HEK293 (cell line): ENCODE data around the gene NECAP2.
"Not testable (repeated sequence)": the region's sequence is repeated elsewhere in the genome, so short reads cannot be mapped to it uniquely, and the experiment has no call there.

Experiments
- CTCF ChIA-PET: fragments of 350-600 bp; formaldehyde crosslinking; extraction: SDS; loops from one replicate; lab custom pipeline; 2021; ENCODE audit warnings: antibody characterized with exemption; lab: Yijun Ruan, JAX
- POLR2A ChIA-PET: fragments of 300-600 bp; formaldehyde crosslinking; extraction: SDS; loops from one replicate; lab custom pipeline; 2020; ENCODE audit warnings: antibody characterized with exemption, inconsistent platforms; lab: Yijun Ruan, JAX
- H3K27ac ChIP-seq: fragments of 200-500 bp; sonication (Bioruptor generic); 2 replicates; pipeline ENCODE4 v1.5.1; 2014; ENCODE audit warnings: low read depth, low read length, control low read depth, inconsistent platforms; ENCODE audit errors: extremely low read depth
- H3K36me3 ChIP-seq, 2 experiments: fragments of 200-500 bp in 1 of 2; sonication (Bioruptor generic) in 1 of 2; 1 replicate in 1 of 2; 2 replicates in 1 of 2; pipeline ENCODE4 v1.5.1; 2014 to 2017; ENCODE audit warnings: inconsistent platforms in 2 of 2, low read length in 2 of 2; ENCODE audit not compliant: control insufficient read depth in 2 of 2, insufficient read depth in 1 of 2
- H3K4me1 ChIP-seq: fragments of 200-500 bp; sonication (Bioruptor generic); 2 replicates; pipeline ENCODE4 v1.5.1; 2014; ENCODE audit warnings: mild to moderate bottlenecking, low read length, inconsistent platforms; ENCODE audit not compliant: control insufficient read depth, insufficient read depth
- H3K4me3 ChIP-seq: 2 replicates; pipeline ENCODE4 v1.5.1; 2011; ENCODE audit warnings: low read depth, mild to moderate bottlenecking, control low read depth, low read length, moderate library complexity
- H3K9me3 ChIP-seq: fragments of 200-500 bp; sonication (Bioruptor generic); 2 replicates; pipeline ENCODE4 v1.5.1; 2014; ENCODE audit warnings: low read depth, low read length, inconsistent platforms; ENCODE audit not compliant: control insufficient read depth, insufficient read depth
- GFI1B ChIP-seq: fragments of 450-650 bp; formaldehyde crosslinking; IDR thresholded peaks from 2 replicates; pipeline ENCODE4 v1.5.1; 2016; ENCODE audit warnings: missing biosample characterization, missing genetic modification characterization
- KLF7 ChIP-seq: fragments of 450-650 bp; formaldehyde crosslinking; IDR thresholded peaks from 2 replicates; pipeline ENCODE4 v1.5.1; 2016; ENCODE audit warnings: missing biosample characterization, missing genetic modification characterization, borderline replicate concordance
- MZF1 ChIP-seq: fragments of 450-650 bp; formaldehyde crosslinking; IDR thresholded peaks from 2 replicates; pipeline ENCODE4 v1.5.1; 2017; ENCODE audit warnings: missing biosample characterization, missing genetic modification characterization, borderline replicate concordance
- OVOL3 ChIP-seq: fragments of 450-650 bp; formaldehyde crosslinking; IDR thresholded peaks from 2 replicates; pipeline ENCODE4 v1.5.1; 2016; ENCODE audit warnings: missing biosample characterization, missing genetic modification characterization
- ZBTB1 ChIP-seq: fragments of 450-650 bp; formaldehyde crosslinking; IDR thresholded peaks from 2 replicates; pipeline ENCODE4 v1.5.1; 2016; ENCODE audit warnings: missing biosample characterization, missing genetic modification characterization
- ZBTB8A ChIP-seq: fragments of 450-650 bp; formaldehyde crosslinking; IDR thresholded peaks from 2 replicates; pipeline ENCODE4 v1.5.1; 2016; ENCODE audit warnings: missing biosample characterization, missing genetic modification characterization
- ZNF19 ChIP-seq: fragments of 450-650 bp; formaldehyde crosslinking; IDR thresholded peaks from 2 replicates; pipeline ENCODE4; 2016; ENCODE audit warnings: missing biosample characterization, missing genetic modification characterization, low read depth
- ZNF221 ChIP-seq: fragments of 450-650 bp; formaldehyde crosslinking; IDR thresholded peaks from 2 replicates; pipeline ENCODE4 v1.5.1; 2017; ENCODE audit warnings: missing biosample characterization, missing genetic modification characterization, borderline replicate concordance
- ZNF266 ChIP-seq: fragments of 450-650 bp; formaldehyde crosslinking; IDR thresholded peaks from 2 replicates; pipeline ENCODE4 v1.5.1; 2016; ENCODE audit warnings: missing biosample characterization, missing genetic modification characterization, low read depth
- ZNF302 ChIP-seq: fragments of 450-650 bp; formaldehyde crosslinking; IDR thresholded peaks from 2 replicates; pipeline ENCODE4 v1.5.1; 2016; ENCODE audit warnings: missing biosample characterization, missing genetic modification characterization, low read depth
- ZNF354C ChIP-seq: fragments of 450-650 bp; formaldehyde crosslinking; IDR thresholded peaks from 2 replicates; pipeline ENCODE4 v1.5.1; 2016; ENCODE audit warnings: missing biosample characterization, missing genetic modification characterization, low read depth, borderline replicate concordance
- ZNF404 ChIP-seq: fragments of 450-650 bp; formaldehyde crosslinking; IDR thresholded peaks from 2 replicates; pipeline ENCODE4 v1.5.1; 2017; ENCODE audit warnings: missing biosample characterization, missing genetic modification characterization
- ZNF426 ChIP-seq: fragments of 450-650 bp; formaldehyde crosslinking; IDR thresholded peaks from 2 replicates; pipeline ENCODE4 v1.5.1; 2017; ENCODE audit warnings: missing biosample characterization, missing genetic modification characterization, mild to moderate bottlenecking, inconsistent platforms, moderate library complexity
- ZNF433 ChIP-seq: fragments of 450-650 bp; formaldehyde crosslinking; IDR thresholded peaks from 2 replicates; pipeline ENCODE4 v1.5.1; 2016; ENCODE audit warnings: missing biosample characterization, missing genetic modification characterization, low read depth
- ZNF510 ChIP-seq: fragments of 450-650 bp; formaldehyde crosslinking; IDR thresholded peaks from 2 replicates; pipeline ENCODE4 v1.5.1; 2018; ENCODE audit warnings: mild to moderate bottlenecking, missing genetic modification characterization, missing biosample characterization; ENCODE audit not compliant: insufficient replicate concordance
- ZNF529 ChIP-seq: fragments of 450-650 bp; formaldehyde crosslinking; IDR thresholded peaks from 2 replicates; pipeline ENCODE4 v1.5.1; 2017; ENCODE audit warnings: missing genetic modification characterization, missing biosample characterization; ENCODE audit not compliant: insufficient replicate concordance
- ZNF530 ChIP-seq: fragments of 450-650 bp; formaldehyde crosslinking; IDR thresholded peaks from 2 replicates; pipeline ENCODE4 v1.5.1; 2016; ENCODE audit warnings: low read depth, missing biosample characterization, missing genetic modification characterization
- ZNF555 ChIP-seq: fragments of 450-650 bp; formaldehyde crosslinking; conservative IDR thresholded peaks from 2 replicates; pipeline ENCODE4 v1.5.1; 2017; ENCODE audit warnings: missing biosample characterization, mild to moderate bottlenecking, missing genetic modification characterization, inconsistent platforms
- ZNF560 ChIP-seq: fragments of 450-650 bp; formaldehyde crosslinking; IDR thresholded peaks from 2 replicates; pipeline ENCODE4 v1.5.1; 2017; ENCODE audit warnings: missing biosample characterization, missing genetic modification characterization, borderline replicate concordance
- ZNF580 ChIP-seq: fragments of 450-650 bp; formaldehyde crosslinking; IDR thresholded peaks from 2 replicates; pipeline ENCODE4 v1.5.1; 2016; ENCODE audit warnings: missing biosample characterization, missing genetic modification characterization
- ZNF623 ChIP-seq: fragments of 450-650 bp; formaldehyde crosslinking; IDR thresholded peaks from 2 replicates; pipeline ENCODE4 v1.5.1; 2016; ENCODE audit warnings: missing biosample characterization, missing genetic modification characterization
- ZNF629 ChIP-seq: fragments of 450-650 bp; formaldehyde crosslinking; IDR thresholded peaks from 2 replicates; pipeline ENCODE4 v1.5.1; 2017; ENCODE audit warnings: missing biosample characterization, missing genetic modification characterization
- ZNF664 ChIP-seq: fragments of 450-650 bp; formaldehyde crosslinking; IDR thresholded peaks from 2 replicates; pipeline ENCODE4 v1.5.1; 2016; ENCODE audit warnings: missing biosample characterization, missing genetic modification characterization
- ZNF670 ChIP-seq: fragments of 450-650 bp; formaldehyde crosslinking; IDR thresholded peaks from 2 replicates; pipeline ENCODE4 v1.5.1; 2016; ENCODE audit warnings: missing biosample characterization, missing genetic modification characterization, low read depth
- ZNF791 ChIP-seq: fragments of 450-650 bp; formaldehyde crosslinking; IDR thresholded peaks from 2 replicates; pipeline ENCODE4 v1.5.1; 2016; ENCODE audit warnings: missing biosample characterization, missing genetic modification characterization
- ZSCAN23 ChIP-seq: fragments of 450-650 bp; formaldehyde crosslinking; IDR thresholded peaks from 2 replicates; pipeline ENCODE4 v1.5.1; 2016; ENCODE audit warnings: missing biosample characterization, missing genetic modification characterization
- ZXDB ChIP-seq: fragments of 450-650 bp; formaldehyde crosslinking; IDR thresholded peaks from 2 replicates; pipeline ENCODE4 v1.5.1; 2016; ENCODE audit warnings: missing biosample characterization, missing genetic modification characterization
- TF ChIP-seq, protein P1 (sequence below): fragments of 450-650 bp; formaldehyde crosslinking; IDR thresholded peaks from 2 replicates; pipeline ENCODE4 v1.5.1; 2016; ENCODE audit warnings: missing biosample characterization, missing genetic modification characterization
- TF ChIP-seq, protein P2 (sequence below): fragments of 450-650 bp; formaldehyde crosslinking; IDR thresholded peaks from 2 replicates; pipeline ENCODE4 v1.5.1; 2017; ENCODE audit warnings: missing biosample characterization, missing genetic modification characterization
- TF ChIP-seq, protein P3 (sequence below): fragments of 450-650 bp; formaldehyde crosslinking; IDR thresholded peaks from 2 replicates; pipeline ENCODE4 v1.5.1; 2016; ENCODE audit warnings: missing biosample characterization, missing genetic modification characterization

The NECAP2 gene

DNA sequence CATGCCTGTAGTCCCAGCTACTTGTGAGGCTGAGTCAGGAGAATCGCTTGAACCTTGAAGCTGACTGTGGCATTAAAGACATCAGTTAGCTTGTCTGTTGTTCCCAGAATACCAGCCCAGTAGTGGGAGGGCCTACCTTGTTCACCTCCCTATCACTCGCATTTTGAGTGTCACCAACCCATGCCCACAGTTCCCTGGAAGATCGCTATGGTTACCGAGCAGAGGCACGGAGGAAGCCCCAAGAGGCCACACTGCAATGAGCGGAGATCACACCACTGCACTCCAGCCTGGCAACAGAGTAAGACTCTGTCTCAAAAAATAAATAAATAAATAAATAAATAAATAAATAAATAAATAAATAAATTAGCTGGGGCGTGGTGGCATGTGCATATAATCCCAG, 52.4 kb downstream of the NECAP2 start:
- H3K27ac ChIP-seq, H3K4me3 ChIP-seq, H3K9me3 ChIP-seq, POLR2A ChIA-PET, H3K4me1 ChIP-seq: not testable (repeated sequence)
- CTCF ChIA-PET = interaction anchor here (0.6 kb wide), 2 partner anchors 53 to 1077 kb away, joined by 4 read pairs; no protein-coding TSS in a partner anchor
- H3K36me3 ChIP-seq = peaks cover 0 to 38% of the 10 kb centered on the region in 2 experiments; a peak in 2 of 3 replicates
- peak; percentile 97 for TF ChIP-seq ZNF426 (tag by site-specific recombination)
- peak; percentile 86; the same call in 1 of the 2 replicates for TF ChIP-seq ZNF404 (tag by site-specific recombination)
- peak; percentile 40 for TF ChIP-seq ZNF529 (tag by site-specific recombination)
- TF ChIP-seq, protein P1, sequence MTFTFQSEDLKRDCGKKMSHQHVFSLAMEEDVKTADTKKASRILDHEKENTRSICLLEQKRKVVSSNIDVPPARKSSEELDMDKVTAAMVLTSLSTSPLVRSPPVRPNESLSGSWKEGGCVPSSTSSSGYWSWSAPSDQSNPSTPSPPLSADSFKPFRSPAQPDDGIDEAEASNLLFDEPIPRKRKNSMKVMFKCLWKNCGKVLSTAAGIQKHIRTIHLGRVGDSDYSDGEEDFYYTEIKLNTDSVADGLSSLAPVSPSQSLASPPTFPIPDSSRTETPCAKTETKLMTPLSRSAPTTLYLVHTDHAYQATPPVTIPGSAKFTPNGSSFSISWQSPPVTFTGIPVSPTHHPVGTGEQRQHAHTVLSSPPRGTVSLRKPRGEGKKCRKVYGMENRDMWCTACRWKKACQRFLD (tag by site-specific recombination) = 0 out of 2 replicates have a peak, but pooled peaks have one; percentile 39
- TF ChIP-seq ZNF629 (tag by site-specific recombination) = peak; percentile 72
- TF ChIP-seq ZNF791 = peak; percentile 89
- TF ChIP-seq ZNF623 (tag by site-specific recombination) = peak; percentile 88
- peak; percentile 88 for TF ChIP-seq ZNF664 (tag by site-specific recombination)
- peak; percentile 74; the same call in 1 of the 2 replicates for TF ChIP-seq ZNF670 (tag by site-specific recombination)
- TF ChIP-seq KLF7 = peak; percentile 59; the same call in 1 of the 2 replicates
- TF ChIP-seq ZNF221 (tag by site-specific recombination) = peak; percentile 55; the same call in 1 of the 2 replicates
- TF ChIP-seq MZF1 (tag by site-specific recombination) = peak; percentile 44; the same call in 1 of the 2 replicates
- TF ChIP-seq ZNF302 = 0 out of 2 replicates have a peak, but pooled peaks have one; percentile 59
- TF ChIP-seq, protein P2, sequence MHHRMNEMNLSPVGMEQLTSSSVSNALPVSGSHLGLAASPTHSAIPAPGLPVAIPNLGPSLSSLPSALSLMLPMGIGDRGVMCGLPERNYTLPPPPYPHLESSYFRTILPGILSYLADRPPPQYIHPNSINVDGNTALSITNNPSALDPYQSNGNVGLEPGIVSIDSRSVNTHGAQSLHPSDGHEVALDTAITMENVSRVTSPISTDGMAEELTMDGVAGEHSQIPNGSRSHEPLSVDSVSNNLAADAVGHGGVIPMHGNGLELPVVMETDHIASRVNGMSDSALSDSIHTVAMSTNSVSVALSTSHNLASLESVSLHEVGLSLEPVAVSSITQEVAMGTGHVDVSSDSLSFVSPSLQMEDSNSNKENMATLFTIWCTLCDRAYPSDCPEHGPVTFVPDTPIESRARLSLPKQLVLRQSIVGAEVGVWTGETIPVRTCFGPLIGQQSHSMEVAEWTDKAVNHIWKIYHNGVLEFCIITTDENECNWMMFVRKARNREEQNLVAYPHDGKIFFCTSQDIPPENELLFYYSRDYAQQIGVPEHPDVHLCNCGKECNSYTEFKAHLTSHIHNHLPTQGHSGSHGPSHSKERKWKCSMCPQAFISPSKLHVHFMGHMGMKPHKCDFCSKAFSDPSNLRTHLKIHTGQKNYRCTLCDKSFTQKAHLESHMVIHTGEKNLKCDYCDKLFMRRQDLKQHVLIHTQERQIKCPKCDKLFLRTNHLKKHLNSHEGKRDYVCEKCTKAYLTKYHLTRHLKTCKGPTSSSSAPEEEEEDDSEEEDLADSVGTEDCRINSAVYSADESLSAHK (tag by site-specific recombination) = peak; percentile 29; the same call in 1 of the 2 replicates
- TF ChIP-seq ZNF433 (tag by site-specific recombination) = peak; percentile 92
- TF ChIP-seq, protein P3, sequence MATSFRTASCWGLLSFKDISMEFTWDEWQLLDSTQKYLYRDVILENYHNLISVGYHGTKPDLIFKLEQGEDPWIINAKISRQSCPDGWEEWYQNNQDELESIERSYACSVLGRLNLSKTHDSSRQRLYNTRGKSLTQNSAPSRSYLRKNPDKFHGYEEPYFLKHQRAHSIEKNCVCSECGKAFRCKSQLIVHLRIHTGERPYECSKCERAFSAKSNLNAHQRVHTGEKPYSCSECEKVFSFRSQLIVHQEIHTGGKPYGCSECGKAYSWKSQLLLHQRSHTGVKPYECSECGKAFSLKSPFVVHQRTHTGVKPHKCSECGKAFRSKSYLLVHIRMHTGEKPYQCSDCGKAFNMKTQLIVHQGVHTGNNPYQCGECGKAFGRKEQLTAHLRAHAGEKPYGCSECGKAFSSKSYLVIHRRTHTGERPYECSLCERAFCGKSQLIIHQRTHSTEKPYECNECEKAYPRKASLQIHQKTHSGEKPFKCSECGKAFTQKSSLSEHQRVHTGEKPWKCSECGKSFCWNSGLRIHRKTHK = 0 out of 2 replicates have a peak, but pooled peaks have one; percentile 21
- TF ChIP-seq ZNF530 = 0 out of 2 replicates have a peak, but pooled peaks have one; percentile 22
- TF ChIP-seq ZNF19 (tag by site-specific recombination) = peak; percentile 92; the same call in 1 of the 2 replicates
- peak; percentile 95 for TF ChIP-seq ZNF560 (tag by site-specific recombination)
- TF ChIP-seq ZXDB (tag by site-specific recombination) = peak; percentile 71; the same call in 1 of the 2 replicates
- TF ChIP-seq ZNF580 (tag by site-specific recombination) = peak; percentile 53; the same call in 1 of the 2 replicates
- TF ChIP-seq ZNF266 (tag by site-specific recombination) = peak; percentile 96
- TF ChIP-seq OVOL3 (tag by site-specific recombination) = 0 out of 2 replicates have a peak, but pooled peaks have one; percentile 38
- TF ChIP-seq GFI1B = 0 out of 2 replicates have a peak, but pooled peaks have one; percentile 22
- TF ChIP-seq ZNF510 = peak; percentile 83
- TF ChIP-seq ZSCAN23 (tag by site-specific recombination) = peak; percentile 71; the same call in 1 of the 2 replicates
- TF ChIP-seq ZNF354C = peak; percentile 93
- TF ChIP-seq ZBTB8A (tag by site-specific recombination) = peak; percentile 88
- peak; percentile 85 for TF ChIP-seq ZNF555 (tag by site-specific recombination)
- peak; percentile 82; the same call in 1 of the 2 replicates for TF ChIP-seq ZBTB1 (tag by site-specific recombination)
